ENCODE data around the gene TLR1.

TLR1 gene

DNA sequence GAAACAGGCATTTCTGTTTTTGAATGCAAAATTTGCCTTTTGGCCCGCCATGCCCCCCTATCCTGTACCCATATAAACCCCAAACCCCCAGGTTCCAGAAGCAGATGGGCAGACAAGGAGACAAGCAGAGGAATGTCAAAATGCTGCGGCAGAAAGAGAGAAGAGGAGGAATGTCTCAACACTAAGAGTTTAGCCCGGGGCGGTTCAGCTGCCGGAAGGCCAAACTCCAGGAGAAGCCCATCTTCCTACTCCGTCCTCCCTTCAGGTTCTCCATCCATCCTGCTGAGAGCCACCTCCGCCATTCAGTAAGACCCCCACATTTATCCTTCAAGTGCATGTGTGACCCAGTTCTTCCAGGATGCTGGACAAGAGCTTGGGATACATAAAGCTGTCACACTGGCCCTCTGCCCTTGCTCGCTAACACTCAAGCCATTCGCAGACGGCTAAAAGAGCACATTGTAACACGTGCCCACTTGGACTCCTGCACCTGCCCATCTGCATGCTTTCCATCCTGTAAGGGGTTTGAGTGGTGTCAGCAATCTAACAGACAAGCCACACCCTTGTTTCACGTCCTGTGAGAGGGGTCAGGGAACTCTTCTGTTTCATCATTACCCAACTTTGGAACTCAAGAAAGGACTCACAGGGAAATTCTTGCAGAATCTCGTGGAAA is 53.1 kb downstream of the TLR1 start:
- no peak for DNase-seq (ENCODE audit: low read depth, low spot score)
- no peak overlapping the region for H3K4me3 ChIP-seq (ENCODE audit: low read length)

DNA sequence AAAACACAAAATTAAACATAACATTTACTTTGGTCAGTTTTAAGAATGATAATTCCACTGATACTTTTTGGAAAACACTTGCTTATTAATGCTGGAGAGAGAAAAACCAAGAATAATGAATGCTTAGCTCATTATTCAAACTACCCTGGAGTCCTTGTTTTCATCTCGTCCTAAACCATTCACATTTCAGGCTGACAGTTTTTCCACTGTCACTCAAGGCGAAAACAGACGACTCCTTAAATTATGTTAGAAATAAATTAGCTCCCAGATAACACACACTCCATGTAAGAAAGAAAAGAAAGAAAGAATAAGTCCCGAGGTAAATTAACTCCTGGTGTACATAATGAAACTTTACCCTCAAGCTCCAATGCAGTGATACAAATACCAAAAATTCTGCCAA is 55.3 kb downstream of the TLR1 start:
- no peak overlapping the region for H3K4me3 ChIP-seq (ENCODE audit: low read length)

DNA sequence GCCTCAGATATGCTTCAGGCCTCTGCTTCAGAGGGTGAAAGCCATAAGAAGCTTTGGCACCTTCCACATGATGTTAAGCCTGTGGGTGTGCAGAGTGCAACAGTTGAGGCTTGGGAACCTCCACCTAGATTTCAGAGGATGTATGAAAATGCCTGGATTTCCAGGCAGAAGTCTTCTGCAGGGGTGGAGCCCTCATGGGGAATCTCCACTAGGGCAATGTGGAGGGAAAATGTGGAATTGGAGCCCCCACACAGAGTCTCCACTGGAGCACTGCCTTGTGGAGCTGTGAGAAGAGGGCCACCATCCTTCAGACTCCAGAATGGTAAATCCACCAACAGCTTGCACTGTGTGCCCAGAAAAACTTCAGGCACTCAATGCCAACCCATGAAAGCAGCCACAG is 57.0 kb downstream of the TLR1 start:
- H3K4me3 ChIP-seq (ENCODE audit: low read length): no peak overlapping the region
- no peak for DNase-seq (ENCODE audit: low read depth, low spot score)

More for the DNA sequence above, 55.3 kb downstream of the TLR1 start:
- DNase-seq (ENCODE audit: low read depth, low spot score): no peak

Data from Jurkat, Clone E6-1 (cell line).